Adipocyte (in vitro differentiated cells): ENCODE measurements around the gene FHIP1A.
"Not testable (repeated sequence)": the region's sequence is repeated elsewhere in the genome, so short reads cannot be mapped to it uniquely, and the experiment has no call there.

Experiments used
- DNase-seq: peaks from one replicate; pipeline ENCODE4 v3.0.0-alpha.2; 2015; ENCODE audit warnings: low read depth
- H3K27me3 ChIP-seq: replicated peaks from 2 replicates; pipeline ENCODE4 v1.7.0; 2013; ENCODE audit warnings: mild to moderate bottlenecking, low read length, moderate library complexity; ENCODE audit not compliant: control insufficient read depth, insufficient read depth
- H3K36me3 ChIP-seq: 2 replicates; pipeline ENCODE4 v1.7.0; 2013; ENCODE audit warnings: low read length, mild to moderate bottlenecking, moderate library complexity; ENCODE audit not compliant: control insufficient read depth, insufficient read depth, severe bottlenecking
- H3K4me1 ChIP-seq: 2 replicates; pipeline ENCODE4 v1.7.0; 2013; ENCODE audit warnings: mild to moderate bottlenecking, low read length, moderate library complexity; ENCODE audit not compliant: control insufficient read depth, insufficient read depth
- H3K4me3 ChIP-seq: 2 replicates; pipeline ENCODE4 v1.7.0; 2013; ENCODE audit warnings: mild to moderate bottlenecking, low read length, moderate library complexity
- H3K9ac ChIP-seq: 2 replicates; pipeline ENCODE4 v1.7.0; 2013; ENCODE audit warnings: mild to moderate bottlenecking, low read length, moderate library complexity
- H3K9me3 ChIP-seq: 2 replicates; pipeline ENCODE4 v1.7.0; 2013; ENCODE audit warnings: mild to moderate bottlenecking, low read length, moderate library complexity; ENCODE audit not compliant: control insufficient read depth

Gene FHIP1A

DNA sequence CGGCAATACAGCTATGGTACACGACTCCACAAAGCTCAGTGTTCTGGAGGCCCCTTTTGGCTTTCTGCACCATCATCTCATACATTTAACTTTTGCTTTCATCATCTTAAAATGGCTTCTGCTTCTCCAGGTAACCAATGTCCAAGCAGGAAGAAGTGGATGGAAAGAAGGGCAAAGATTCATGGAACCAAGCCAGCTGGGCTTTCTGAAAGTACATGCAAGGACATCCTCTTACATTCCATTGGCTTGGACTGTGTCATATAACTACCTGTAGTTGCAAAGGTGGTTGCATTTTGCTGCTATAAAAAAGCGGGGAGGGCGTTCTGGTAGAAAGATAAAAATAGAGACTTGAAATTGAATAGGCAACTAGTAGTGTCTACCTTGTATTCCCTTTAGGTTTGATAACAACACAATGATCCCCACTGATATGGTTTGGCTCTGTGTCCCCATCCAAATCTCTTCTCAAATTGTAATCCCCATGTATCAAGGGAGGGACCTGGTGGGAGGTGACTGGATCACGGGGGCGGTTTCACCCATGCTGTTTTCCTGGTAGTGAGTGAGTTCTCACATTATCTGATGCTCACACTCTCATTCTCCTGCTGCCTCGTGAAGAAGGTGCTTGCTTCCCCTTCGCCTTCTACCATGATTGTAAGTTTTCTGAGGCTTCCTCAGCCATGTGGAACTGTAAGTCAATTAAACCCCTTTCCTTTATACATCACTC lies 6.7 kb upstream of the FHIP1A start:
- Histone ChIP-seq H3K9ac (no peak overlapping the region), H3K4me1 (no peaks in the 10 kb centered on the region), H3K36me3 (no peaks in the 10 kb centered on the region), H3K4me3 (no peak overlapping the region), H3K27me3 (no peaks in the 10 kb centered on the region), H3K9me3 (no peaks in the 10 kb centered on the region)
- DNase-seq, result no peak

DNA sequence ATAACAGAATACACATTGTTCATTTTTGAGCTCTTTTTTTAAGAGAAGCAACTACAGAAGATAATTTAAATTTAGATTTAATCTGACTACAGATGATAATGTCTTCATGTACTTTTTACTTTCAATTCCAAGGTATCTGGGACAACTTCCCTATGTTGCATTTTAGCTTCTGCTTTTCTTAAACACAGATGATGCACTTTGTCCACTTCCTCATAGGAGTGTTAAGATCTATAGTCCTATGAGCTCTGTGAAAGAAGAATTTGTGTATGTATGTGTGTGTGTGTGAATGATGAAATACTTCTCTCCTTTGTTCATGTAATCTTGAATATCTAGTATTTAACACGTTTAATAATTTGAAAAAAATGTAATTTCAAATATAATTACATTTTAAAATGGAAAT lies 5.3 kb upstream of the FHIP1A start:
- DNase-seq, result no peak
- no peaks in the 10 kb centered on the region for H3K36me3 ChIP-seq
- H3K9ac ChIP-seq, result no peak overlapping the region
- no peak overlapping the region for H3K4me3 ChIP-seq
- H3K27me3 ChIP-seq, result peaks cover 12% of the 10 kb centered on the region
- peaks cover 7% of the 10 kb centered on the region for H3K4me1 ChIP-seq
- H3K9me3 ChIP-seq, result no peaks in the 10 kb centered on the region

DNA sequence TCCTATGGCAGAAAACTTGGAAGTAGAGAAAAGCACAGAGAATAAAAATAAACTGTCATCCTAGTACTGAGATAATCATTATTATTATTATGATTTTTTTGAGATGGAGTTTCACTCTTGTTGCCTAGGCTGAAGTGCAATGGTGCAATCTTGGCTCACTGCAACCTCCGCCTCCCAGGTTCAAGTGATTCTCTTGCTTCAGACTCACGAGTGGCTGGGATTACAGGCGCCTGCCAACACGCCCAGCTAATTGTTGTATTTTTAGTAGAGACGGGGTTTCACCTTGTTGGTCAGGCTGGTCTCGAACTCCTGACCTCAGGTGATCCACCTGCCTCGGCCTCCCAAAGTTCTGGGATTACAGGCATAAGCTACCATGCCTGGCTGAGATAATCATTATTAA lies 4.2 kb upstream of the FHIP1A start:
- peaks cover 12% of the 10 kb centered on the region for H3K27me3 ChIP-seq
- H3K4me3 ChIP-seq, H3K9ac ChIP-seq, H3K36me3 ChIP-seq, DNase-seq, H3K9me3 ChIP-seq: not testable (repeated sequence)
- peaks cover 13% of the 10 kb centered on the region for H3K4me1 ChIP-seq

DNA sequence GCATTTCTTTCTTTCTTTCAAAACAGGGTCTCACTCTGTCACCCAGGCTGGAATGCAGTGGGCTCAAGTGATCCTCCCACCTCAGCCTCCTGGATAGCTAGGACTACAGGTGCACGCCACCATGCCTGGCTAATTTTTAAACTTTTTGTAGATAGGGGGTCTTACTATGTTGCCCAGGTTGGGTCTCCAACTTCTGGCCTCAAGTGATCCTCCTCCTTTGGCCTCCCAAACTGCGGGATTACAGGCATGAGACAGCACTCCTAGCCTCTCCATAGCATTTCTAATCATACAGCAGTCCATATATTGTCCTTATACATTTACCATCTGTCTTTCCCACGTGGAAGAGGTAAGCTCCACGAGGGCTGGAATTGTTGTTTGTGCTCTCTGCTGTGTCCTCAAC lies 2.0 kb upstream of the FHIP1A start:
- DNase-seq, result no peak
- Histone ChIP-seq H3K27me3 (peaks cover 12% of the 10 kb centered on the region), H3K4me3 (no peak overlapping the region), H3K36me3 (no peaks in the 10 kb centered on the region), H3K9me3 (no peaks in the 10 kb centered on the region), H3K4me1 (peaks cover 14% of the 10 kb centered on the region), H3K9ac (no peak overlapping the region)

DNA sequence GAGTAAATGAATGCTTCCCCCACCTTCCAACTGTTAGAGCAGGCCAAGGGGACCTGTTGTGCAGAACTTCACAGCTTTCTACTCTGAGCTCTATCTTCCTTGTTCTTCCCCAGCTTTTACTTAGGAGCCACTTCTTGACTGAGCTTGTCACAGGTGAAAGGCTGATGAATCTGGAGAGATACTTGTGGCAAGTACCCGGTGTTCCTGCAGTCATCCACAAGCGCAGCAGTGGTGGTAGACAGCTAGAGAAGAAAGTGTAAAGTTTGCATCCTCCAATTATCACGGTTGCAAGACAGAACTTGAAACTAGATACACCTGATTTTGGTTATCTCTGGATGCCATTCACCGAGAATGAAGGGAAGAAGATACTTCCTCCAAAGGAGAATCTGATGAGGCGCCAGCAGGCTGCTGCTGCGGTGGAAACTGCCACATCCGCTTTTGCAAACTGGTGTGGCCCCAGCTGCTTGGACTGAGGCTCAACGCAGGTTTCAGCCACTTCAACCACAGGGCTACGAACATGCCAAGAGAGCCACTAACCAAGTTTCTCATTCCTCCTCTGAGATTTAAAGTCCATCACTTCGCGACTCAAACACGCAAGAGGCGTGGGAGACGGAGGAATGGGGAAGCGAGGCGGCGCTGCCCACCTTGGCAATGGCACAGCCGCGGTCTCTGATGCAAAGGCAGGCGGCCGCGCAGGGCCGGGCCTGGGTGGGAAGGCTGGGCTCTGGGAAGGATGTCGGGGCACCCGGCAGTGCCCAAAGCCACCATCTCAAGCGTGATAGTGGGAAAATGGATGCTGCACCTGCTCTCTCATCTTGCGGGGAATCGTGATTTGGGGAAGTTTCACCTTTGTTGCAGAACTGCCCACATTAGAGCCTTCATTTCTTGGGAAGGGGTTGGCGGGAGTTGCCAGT lies 1.3 kb upstream of the FHIP1A start:
- Histone ChIP-seq H3K4me1 (peaks cover 14% of the 10 kb centered on the region), H3K27me3 (peaks cover 12% of the 10 kb centered on the region), H3K9me3 (no peaks in the 10 kb centered on the region), H3K4me3 (peak overlapping the region; percentile 84), H3K36me3 (no peaks in the 10 kb centered on the region), H3K9ac (no peak overlapping the region)
- DNase-seq, result no peak

DNA sequence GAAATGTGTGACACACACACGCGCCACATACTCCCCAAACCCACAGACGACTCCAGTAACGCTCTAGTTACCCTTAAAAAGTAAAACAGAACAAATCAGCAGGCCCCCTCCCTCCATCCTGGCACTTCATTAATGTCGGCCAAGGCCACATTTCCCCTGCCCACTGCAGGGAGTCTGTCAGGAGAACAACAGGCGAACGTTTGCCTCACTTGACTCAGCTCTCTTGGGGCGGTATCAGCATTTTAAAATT lies 671 bp upstream of the FHIP1A start:
- peaks cover 14% of the 10 kb centered on the region for H3K4me1 ChIP-seq
- H3K9ac ChIP-seq, result peak overlapping the region; percentile 56
- no peaks in the 10 kb centered on the region for H3K36me3 ChIP-seq
- no peaks in the 10 kb centered on the region for H3K9me3 ChIP-seq
- peak overlapping the region; percentile 84 for H3K4me3 ChIP-seq
- no peak for DNase-seq
- peaks cover 12% of the 10 kb centered on the region for H3K27me3 ChIP-seq

DNA sequence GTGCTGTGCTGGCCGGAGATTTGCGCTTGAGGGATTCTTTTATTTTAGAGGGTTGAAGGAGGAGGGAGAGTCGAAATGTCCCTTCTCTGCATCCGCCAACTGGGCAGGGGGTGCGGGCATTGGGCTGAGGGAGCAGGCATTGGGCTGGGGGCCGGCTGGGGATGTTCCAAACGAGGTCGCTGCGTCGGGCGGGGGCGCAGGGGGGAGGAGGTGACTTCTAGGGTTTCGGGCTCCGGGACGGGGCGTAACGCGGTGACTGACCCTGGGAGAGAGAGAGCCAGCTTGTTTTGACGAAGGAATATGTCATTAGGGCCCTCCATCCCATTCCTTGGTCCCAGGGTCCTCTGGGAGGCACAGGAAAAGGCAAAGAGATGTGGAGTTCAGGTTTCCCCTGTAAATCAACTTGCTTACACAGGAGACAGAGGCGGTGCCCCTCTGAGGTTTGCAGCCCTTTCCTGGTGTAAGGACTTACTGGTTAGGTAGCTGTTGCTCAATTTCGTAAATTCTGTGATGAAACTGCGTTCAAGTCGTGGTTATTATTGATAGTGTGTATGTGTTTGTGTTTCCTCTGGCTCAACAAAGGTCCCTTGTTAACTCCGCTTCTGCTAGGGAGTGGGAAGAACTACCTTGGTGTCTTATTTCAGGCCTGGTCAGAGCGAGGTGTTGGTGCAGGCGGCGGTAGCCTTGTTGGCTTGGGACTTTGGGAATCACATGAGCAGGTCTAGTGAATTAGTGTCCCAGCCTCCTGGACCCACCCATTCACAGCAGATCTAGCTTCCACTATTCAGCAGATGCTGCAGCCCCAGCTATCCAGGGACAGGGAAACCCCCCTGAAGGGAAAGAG lies 716 bp downstream of the FHIP1A start:
- H3K9me3 ChIP-seq, result no peaks in the 10 kb centered on the region
- peaks cover 12% of the 10 kb centered on the region for H3K27me3 ChIP-seq
- H3K9ac ChIP-seq, result no peak overlapping the region
- H3K4me3 ChIP-seq, result peak overlapping the region; percentile 72
- H3K4me1 ChIP-seq, result peaks cover 14% of the 10 kb centered on the region
- no peak for DNase-seq
- H3K36me3 ChIP-seq, result no peaks in the 10 kb centered on the region

DNA sequence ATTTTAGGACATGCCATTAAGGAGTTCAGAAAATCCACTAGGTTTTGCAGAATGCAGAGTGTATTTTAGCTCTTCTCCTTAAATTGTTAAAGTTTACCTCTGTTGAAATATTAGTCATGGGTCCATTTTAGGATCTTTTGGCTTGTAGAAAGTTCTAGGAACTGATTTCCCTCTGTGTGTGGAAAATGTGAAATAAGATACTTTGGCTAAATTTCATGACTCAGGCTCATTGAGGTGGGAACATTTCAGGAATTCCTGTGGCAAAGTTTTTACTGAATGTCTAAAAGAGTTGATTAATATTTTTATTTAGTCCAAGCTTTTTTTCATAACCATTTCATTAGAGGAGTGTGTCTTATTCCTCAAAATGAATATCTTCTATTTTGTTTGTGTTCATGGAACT lies 7.0 kb downstream of the FHIP1A start:
- peak; percentile 81 for DNase-seq

DNA sequence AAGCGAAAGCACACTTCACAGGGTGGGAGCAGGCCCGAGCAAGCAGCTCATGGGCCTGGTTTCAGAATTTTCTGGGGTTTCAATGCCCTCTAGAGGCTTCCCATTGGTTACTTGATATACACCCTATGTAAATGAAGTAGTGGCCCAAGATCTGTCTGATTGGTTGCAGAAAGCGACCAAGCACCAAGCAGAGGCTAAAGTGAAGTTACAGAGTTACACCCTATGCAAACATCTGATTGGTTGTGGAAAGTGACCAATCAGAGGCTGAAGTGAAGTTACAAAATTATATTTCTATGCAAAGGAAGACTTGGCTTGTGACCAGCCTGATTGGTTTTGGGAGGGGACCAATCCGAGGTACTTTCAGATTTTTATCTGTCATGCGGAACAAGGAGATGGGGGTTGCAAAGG lies 8.2 kb downstream of the FHIP1A start:
- H3K9ac ChIP-seq, result no peak overlapping the region
- H3K27me3 ChIP-seq, result no peaks in the 10 kb centered on the region
- no peaks in the 10 kb centered on the region for H3K36me3 ChIP-seq
- peaks cover 42% of the 10 kb centered on the region for H3K4me1 ChIP-seq
- no peak for DNase-seq
- no peak overlapping the region for H3K4me3 ChIP-seq
- no peaks in the 10 kb centered on the region for H3K9me3 ChIP-seq

More for the DNA sequence above, 7.0 kb downstream of the FHIP1A start:
- Histone ChIP-seq H3K4me3 (no peak overlapping the region), H3K36me3 (no peaks in the 10 kb centered on the region), H3K9me3 (no peaks in the 10 kb centered on the region), H3K9ac (no peak overlapping the region), H3K27me3 (no peaks in the 10 kb centered on the region), H3K4me1 (peaks cover 42% of the 10 kb centered on the region)

DNA sequence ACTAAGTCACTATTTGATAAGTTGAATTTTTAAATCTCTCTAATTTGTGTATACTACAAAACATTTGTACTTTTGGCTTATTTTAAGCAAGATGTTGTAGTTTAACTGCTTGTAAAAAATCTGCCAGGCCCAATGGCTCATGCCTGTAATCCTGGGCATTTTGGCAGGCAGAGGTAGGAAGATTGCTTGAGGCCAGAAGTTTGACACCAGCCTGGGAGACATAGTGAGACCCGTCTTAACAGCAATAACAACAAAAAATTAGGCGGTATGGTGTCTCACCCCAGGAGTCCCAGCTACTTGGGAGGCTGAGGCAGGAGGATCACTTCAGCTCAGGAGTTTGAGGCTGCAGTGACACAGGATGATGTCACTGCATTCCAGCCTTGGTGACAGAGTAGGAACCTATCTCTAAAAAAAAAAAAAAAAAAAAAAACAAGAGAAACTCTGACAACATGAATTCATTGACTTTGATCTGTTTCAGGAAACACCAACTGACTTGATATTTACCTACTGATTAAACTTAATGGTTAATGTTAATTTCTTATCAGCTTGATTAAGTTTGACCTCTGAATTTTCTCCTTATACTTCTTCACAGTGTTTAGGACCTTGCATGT lies 8.9 kb downstream of the FHIP1A start:
- no peaks in the 10 kb centered on the region for H3K27me3 ChIP-seq
- H3K4me3 ChIP-seq, result no peak overlapping the region
- H3K4me1 ChIP-seq, result peaks cover 42% of the 10 kb centered on the region
- no peaks in the 10 kb centered on the region for H3K36me3 ChIP-seq
- no peak for DNase-seq
- H3K9me3 ChIP-seq, result no peaks in the 10 kb centered on the region
- H3K9ac ChIP-seq, result no peak overlapping the region

DNA sequence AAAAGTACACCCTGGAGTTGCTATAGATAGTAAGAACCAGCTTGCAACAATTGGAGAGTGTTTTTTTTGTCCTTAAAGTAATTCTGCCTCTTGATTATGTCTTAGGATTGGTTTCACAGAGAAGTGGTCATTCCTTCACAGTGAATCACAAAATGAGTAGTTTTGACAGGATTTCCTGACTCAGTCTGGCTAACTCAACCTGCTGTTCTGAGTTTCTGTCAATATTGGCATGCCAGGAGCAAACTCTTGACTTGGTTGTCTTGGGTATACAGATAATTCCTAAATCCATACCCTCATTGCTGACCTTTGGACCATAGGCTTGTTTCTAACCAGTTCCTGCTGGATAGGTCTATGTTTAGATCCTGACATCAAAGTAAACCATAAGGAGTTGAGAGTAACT lies 9.4 kb downstream of the FHIP1A start:
- no peak overlapping the region for H3K4me3 ChIP-seq
- no peaks in the 10 kb centered on the region for H3K9me3 ChIP-seq
- H3K36me3 ChIP-seq, result no peaks in the 10 kb centered on the region
- peak; percentile 84 for DNase-seq
- H3K4me1 ChIP-seq, result peaks cover 42% of the 10 kb centered on the region
- H3K9ac ChIP-seq, result no peak overlapping the region
- no peaks in the 10 kb centered on the region for H3K27me3 ChIP-seq
